ENCODE data around the gene RFT1. TPM values are rescaled to one million over a fixed set of nuclear protein-coding genes. Genes with fewer than 3 reads are reported as not detected.

RFT1 gene
- total RNA-seq, 4 donors from 2014 or later: 2.2 to 10.3 (median 8.5) TPM

GRCh38 chr3:53168175-53168923 is 38.1 kb upstream of the RFT1 start:
- no peak for DNase-seq
- H3K27ac ChIP-seq: peak overlapping the region; percentile 23 to 71 (median 39)
- TF ChIP-seq POLR2A (IDR thresholded peaks at IDR 0.05): no peak
- TF ChIP-seq POLR2AphosphoS5 (IDR thresholded peaks at IDR 0.05): no peak
- TF ChIP-seq CTCF (IDR thresholded peaks at IDR 0.05): no peak
- TF ChIP-seq EP300 (IDR thresholded peaks at IDR 0.05; ENCODE audit: low read depth): no peak
- H3K27me3 ChIP-seq: no peaks in the 10 kb centered on the region
- H3K4me3 ChIP-seq: no peak overlapping the region
- WGBS, 2 donors (ENCODE audit: low coverage in 1 of 2): 88% methylated on average over 15 of the region's 15 CpGs; no CpG with 5 or more reads in 1 of the 2 donors
- no peaks in the 10 kb centered on the region for H3K9me3 ChIP-seq
- no peaks in the 10 kb centered on the region for H3K36me3 ChIP-seq
- in situ Hi-C loops (cut with MboI; ENCODE audit: low pct_ligation_motif_present in 1 of 4, low pct_unique_long_range_greater_than_20kb in 1 of 4, low sequenced_read_pairs in 3 of 4): no loop called here
- H3K4me1 ChIP-seq: peaks cover 11 to 56% (median 31%) of the 10 kb centered on the region in 4 donors
- intact Hi-C loops (cut with DNase I; ENCODE audit: low total_unique reads): no loop called here

GRCh38 chr3:53167418-53168174 is 37.4 kb upstream of the RFT1 start:
- no peak for TF ChIP-seq EP300 (IDR thresholded peaks at IDR 0.05; ENCODE audit: low read depth)
- TF ChIP-seq POLR2A (IDR thresholded peaks at IDR 0.05): no peak
- TF ChIP-seq POLR2AphosphoS5 (IDR thresholded peaks at IDR 0.05): no peak
- no peak for TF ChIP-seq CTCF (IDR thresholded peaks at IDR 0.05)
- H3K27ac ChIP-seq: peak overlapping the region; percentile 23 to 71 (median 45)
- peaks cover 11 to 60% (median 35%) of the 10 kb centered on the region in 4 donors for H3K4me1 ChIP-seq
- H3K4me3 ChIP-seq: no peak overlapping the region
- H3K9me3 ChIP-seq: no peaks in the 10 kb centered on the region
- no peak for DNase-seq
- no peaks in the 10 kb centered on the region for H3K27me3 ChIP-seq
- no peaks in the 10 kb centered on the region for H3K36me3 ChIP-seq
- in situ Hi-C loops (cut with MboI; ENCODE audit: low pct_ligation_motif_present in 1 of 4, low pct_unique_long_range_greater_than_20kb in 1 of 4, low sequenced_read_pairs in 3 of 4) (no loop called here), intact Hi-C loops (cut with DNase I; ENCODE audit: low total_unique reads) (no loop called here)
- WGBS, 2 donors (ENCODE audit: low coverage in 1 of 2): 80 to 100% methylated on average over 2 to 7 of the region's 7 CpGs

GRCh38 chr3:53166781-53167291 is 36.6 kb upstream of the RFT1 start:
- peak overlapping the region; percentile 23 to 71 (median 45) for H3K27ac ChIP-seq
- intact Hi-C loops (cut with DNase I; ENCODE audit: low total_unique reads) (no loop called here), in situ Hi-C loops (cut with MboI; ENCODE audit: low pct_ligation_motif_present in 1 of 4, low pct_unique_long_range_greater_than_20kb in 1 of 4, low sequenced_read_pairs in 3 of 4) (no loop called here)
- DNase-seq: peak; percentile 69
- H3K36me3 ChIP-seq: no peaks in the 10 kb centered on the region
- H3K4me3 ChIP-seq: no peak overlapping the region
- H3K4me1 ChIP-seq: peaks cover 11 to 66% (median 39%) of the 10 kb centered on the region in 4 donors
- H3K9me3 ChIP-seq: no peaks in the 10 kb centered on the region
- WGBS, 2 donors (ENCODE audit: low coverage in 1 of 2): 57% methylated on average over 7 of the region's 9 CpGs; no CpG with 5 or more reads in 1 of the 2 donors
- no peaks in the 10 kb centered on the region for H3K27me3 ChIP-seq
- TF ChIP-seq POLR2A (IDR thresholded peaks at IDR 0.05) (no peak), POLR2AphosphoS5 (IDR thresholded peaks at IDR 0.05) (peak in 1 of 3 donors; percentile 32), CTCF (IDR thresholded peaks at IDR 0.05) (no peak), EP300 (IDR thresholded peaks at IDR 0.05; ENCODE audit: low read depth) (no peak)

GRCh38 chr3:53166206-53166605 is 36.0 kb upstream of the RFT1 start:
- Histone ChIP-seq H3K4me1 (peaks cover 11 to 59% (median 38%) of the 10 kb centered on the region in 4 donors), H3K27ac (peak overlapping the region; percentile 23 to 71 (median 45)), H3K36me3 (no peaks in the 10 kb centered on the region), H3K27me3 (no peaks in the 10 kb centered on the region), H3K4me3 (no peak overlapping the region), H3K9me3 (no peaks in the 10 kb centered on the region)
- no peak for DNase-seq
- WGBS, 2 donors (ENCODE audit: low coverage in 1 of 2): 84% methylated on average over 4 of the region's 4 CpGs; no CpG with 5 or more reads in 1 of the 2 donors
- intact Hi-C loops (cut with DNase I; ENCODE audit: low total_unique reads): no loop called here
- TF ChIP-seq EP300 (IDR thresholded peaks at IDR 0.05; ENCODE audit: low read depth) (no peak), POLR2AphosphoS5 (IDR thresholded peaks at IDR 0.05) (no peak), CTCF (IDR thresholded peaks at IDR 0.05) (no peak), POLR2A (IDR thresholded peaks at IDR 0.05) (no peak)
- in situ Hi-C loops (cut with MboI; ENCODE audit: low pct_ligation_motif_present in 1 of 4, low pct_unique_long_range_greater_than_20kb in 1 of 4, low sequenced_read_pairs in 3 of 4): no loop called here

Measured in transverse colon (tissue), 4 donors.